Thyroid gland (tissue), 4 donors: ENCODE measurements around the gene SCTR. TPM values are rescaled to one million over a fixed set of nuclear protein-coding genes. Genes with fewer than 3 reads are reported as not detected.

Experiments used
- DNase-seq, 2 donors: peaks; one replicate each; pipeline ENCODE4 v3.0.0-alpha.2; 2019
- H3K27ac ChIP-seq, 3 donors: fragments of 200-600 bp; sonication (generic); 1 replicate in 2 of 3; 2 replicates in 1 of 3; pipeline ENCODE4 v1.5.1; 2016 to 2019; ENCODE audit warnings: mild to moderate bottlenecking in 1 of 3, moderate library complexity in 1 of 3
- H3K27me3 ChIP-seq: fragments of 200-600 bp; sonication (generic); one replicate; pipeline ENCODE4 v1.5.1; 2019
- H3K36me3 ChIP-seq, 2 donors: fragments of 200-600 bp; sonication (generic); one replicate each; pipeline ENCODE4 v1.5.1; 2016 to 2019
- H3K4me1 ChIP-seq, 2 donors: fragments of 200-600 bp; sonication (generic); one replicate each; pipeline ENCODE4 v1.5.1; 2017 to 2019
- H3K4me3 ChIP-seq, 3 donors: fragments of 200-600 bp; sonication (generic); replicated peaks in 1 of 3; 1 replicate in 2 of 3; 2 replicates in 1 of 3; pipeline ENCODE4 v1.5.1; 2016; ENCODE audit warnings: mild to moderate bottlenecking in 1 of 3
- H3K9me3 ChIP-seq: fragments of 200-600 bp; sonication (generic); one replicate; pipeline ENCODE4 v1.5.1; 2017
- CTCF ChIP-seq, 6 experiments: fragments of 200-600 bp in 3 of 6; fragments of 450-650 bp in 3 of 6; sonication (generic) in 3 of 6; IDR thresholded peaks; one replicate each; pipeline ENCODE4 v1.5.1; 2016 to 2019; ENCODE audit warnings: antibody characterized with exemption in 6 of 6, mild to moderate bottlenecking in 2 of 6, inconsistent platforms in 1 of 6, moderate library complexity in 1 of 6
- POLR2A ChIP-seq, 2 donors: fragments of 450-650 bp; IDR thresholded peaks; one replicate each; pipeline ENCODE4 v1.6.1; 2017; ENCODE audit warnings: antibody characterized with exemption in 2 of 2, mild to moderate bottlenecking in 2 of 2, moderate library complexity in 1 of 2
- WGBS, 2 donors: methylation state at CpG; one replicate each; pipeline ENCODE4 v1.1.5; 2017; 5-methylcytosine and 5-hydroxymethylcytosine counted together
- intact Hi-C: fragments of 100-400 bp; cut with DNase I; formaldehyde crosslinking; loops from one replicate; pipeline ENCODE4 v1.15.1; 2023
- total RNA-seq, 4 donors: library from RNA; depleted of rRNA; stranded (reverse); fragments of >200 nt; gene quantifications; one replicate each; pipeline ENCODE4 v1.2.3, GENCODE V29; 2016

SCTR gene
- total RNA-seq, 4 donors from 2014 or later, result not detected

DNA sequence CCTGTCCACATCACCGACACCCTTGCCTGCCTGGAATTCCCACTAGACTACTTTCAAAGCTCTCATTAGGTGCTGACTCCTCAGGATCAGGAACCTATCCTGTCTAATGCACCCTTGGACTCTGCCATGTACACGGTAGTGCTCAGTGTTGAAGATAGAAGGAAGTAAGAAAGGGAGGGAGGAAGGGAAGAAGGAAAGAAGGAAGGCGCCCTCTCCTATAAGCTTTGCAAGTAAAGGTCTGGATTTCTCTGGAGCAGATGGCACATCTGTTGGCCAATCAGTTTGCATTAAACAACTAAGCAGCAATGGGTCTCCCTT lies 45.3 kb downstream of the SCTR start:
- no peaks in the 10 kb centered on the region for H3K9me3 ChIP-seq
- H3K4me1 ChIP-seq, result peaks cover 0 to 6% of the 10 kb centered on the region in 2 donors
- H3K36me3 ChIP-seq, result no peaks in the 10 kb centered on the region
- no peak for DNase-seq
- H3K4me3 ChIP-seq, result no peak overlapping the region
- H3K27ac ChIP-seq, result no peak overlapping the region
- TF ChIP-seq POLR2A (IDR thresholded peaks at IDR 0.05) (no peak), CTCF (IDR thresholded peaks at IDR 0.05) (no peak)
- WGBS, 2 donors, result 90 to 95% methylated on average over 3 of the region's 3 CpGs
- no peaks in the 10 kb centered on the region for H3K27me3 ChIP-seq
- intact Hi-C loops, result no loop called here

DNA sequence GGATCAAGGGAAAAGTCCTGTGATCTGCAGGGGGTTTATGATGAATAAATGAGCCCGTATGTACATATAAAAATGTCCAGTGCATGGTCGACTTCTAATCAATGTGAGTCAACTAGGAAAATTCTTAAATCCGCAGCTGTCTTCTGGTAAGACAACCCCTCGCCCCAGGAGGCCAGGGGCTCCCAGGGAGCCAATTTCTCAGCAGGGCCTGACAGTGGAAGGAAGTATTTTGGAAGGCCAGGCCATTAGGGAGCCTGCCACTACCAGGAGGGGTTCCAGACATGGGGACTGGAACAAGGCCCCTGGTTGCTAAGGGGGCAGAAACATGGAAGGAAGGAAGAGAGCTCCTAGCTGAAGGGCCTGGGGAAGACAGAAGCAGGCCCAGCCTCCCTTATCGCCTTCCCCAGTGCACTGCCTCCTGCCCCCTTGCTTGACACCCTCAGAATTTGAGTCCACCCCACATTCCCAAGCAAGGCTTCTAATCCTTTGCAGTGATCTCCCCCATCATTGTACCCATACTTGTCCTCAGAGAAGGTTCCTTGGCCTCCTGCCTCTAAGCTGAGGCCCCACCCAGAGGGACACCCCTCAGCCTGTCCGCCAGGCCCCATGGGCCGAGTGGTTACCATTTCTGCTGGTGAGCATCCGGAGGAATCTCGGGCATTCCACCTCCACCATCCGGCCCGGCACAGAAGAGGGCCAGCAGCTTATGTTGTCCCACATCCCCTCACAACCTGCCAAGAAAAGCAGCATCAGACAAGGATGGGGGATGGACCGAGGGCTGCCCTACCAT lies 45.9 kb downstream of the SCTR start:
- Histone ChIP-seq H3K27me3 (no peaks in the 10 kb centered on the region), H3K27ac (no peak overlapping the region), H3K36me3 (no peaks in the 10 kb centered on the region), H3K4me3 (no peak overlapping the region), H3K4me1 (peaks cover 0 to 6% of the 10 kb centered on the region in 2 donors), H3K9me3 (no peaks in the 10 kb centered on the region)
- no peak for TF ChIP-seq POLR2A (IDR thresholded peaks at IDR 0.05)
- TF ChIP-seq CTCF (IDR thresholded peaks at IDR 0.05), result no peak
- WGBS, 2 donors, result 83 to 87% methylated on average over 12 of the region's 12 CpGs
- intact Hi-C loops, result no loop called here
- DNase-seq, result no peak

DNA sequence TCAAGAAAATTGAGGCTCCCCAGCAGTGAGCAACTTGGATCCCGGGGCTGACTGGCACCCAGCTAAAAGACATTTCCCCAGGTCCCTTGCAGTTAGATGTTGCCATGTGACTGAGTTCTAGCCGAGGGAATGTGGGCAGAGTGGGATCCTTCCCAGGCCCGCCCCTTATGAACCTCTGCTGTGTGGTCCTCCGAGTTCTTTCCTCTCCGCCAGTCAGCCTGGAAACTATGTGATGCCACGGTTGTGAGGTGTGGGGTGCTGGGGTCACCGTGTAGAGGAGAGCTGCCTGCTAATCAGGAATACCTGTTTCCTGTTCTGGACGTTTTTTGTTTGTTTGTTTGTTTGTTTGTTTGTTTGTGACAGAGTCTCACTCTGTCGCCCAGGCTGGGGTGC lies 47.2 kb downstream of the SCTR start:
- Histone ChIP-seq H3K27ac (no peak overlapping the region), H3K36me3 (no peaks in the 10 kb centered on the region), H3K4me3 (no peak overlapping the region), H3K9me3 (no peaks in the 10 kb centered on the region), H3K27me3 (no peaks in the 10 kb centered on the region), H3K4me1 (peaks cover 0 to 6% of the 10 kb centered on the region in 2 donors)
- 73 to 75% methylated on average over 9 of the region's 9 CpGs for WGBS, 2 donors
- TF ChIP-seq POLR2A (IDR thresholded peaks at IDR 0.05) (no peak), CTCF (IDR thresholded peaks at IDR 0.05) (no peak)
- intact Hi-C loops, result loop anchor here (2.0 kb wide), 1 partner anchor 70 kb away; no protein-coding TSS in a partner anchor
- DNase-seq, result no peak

DNA sequence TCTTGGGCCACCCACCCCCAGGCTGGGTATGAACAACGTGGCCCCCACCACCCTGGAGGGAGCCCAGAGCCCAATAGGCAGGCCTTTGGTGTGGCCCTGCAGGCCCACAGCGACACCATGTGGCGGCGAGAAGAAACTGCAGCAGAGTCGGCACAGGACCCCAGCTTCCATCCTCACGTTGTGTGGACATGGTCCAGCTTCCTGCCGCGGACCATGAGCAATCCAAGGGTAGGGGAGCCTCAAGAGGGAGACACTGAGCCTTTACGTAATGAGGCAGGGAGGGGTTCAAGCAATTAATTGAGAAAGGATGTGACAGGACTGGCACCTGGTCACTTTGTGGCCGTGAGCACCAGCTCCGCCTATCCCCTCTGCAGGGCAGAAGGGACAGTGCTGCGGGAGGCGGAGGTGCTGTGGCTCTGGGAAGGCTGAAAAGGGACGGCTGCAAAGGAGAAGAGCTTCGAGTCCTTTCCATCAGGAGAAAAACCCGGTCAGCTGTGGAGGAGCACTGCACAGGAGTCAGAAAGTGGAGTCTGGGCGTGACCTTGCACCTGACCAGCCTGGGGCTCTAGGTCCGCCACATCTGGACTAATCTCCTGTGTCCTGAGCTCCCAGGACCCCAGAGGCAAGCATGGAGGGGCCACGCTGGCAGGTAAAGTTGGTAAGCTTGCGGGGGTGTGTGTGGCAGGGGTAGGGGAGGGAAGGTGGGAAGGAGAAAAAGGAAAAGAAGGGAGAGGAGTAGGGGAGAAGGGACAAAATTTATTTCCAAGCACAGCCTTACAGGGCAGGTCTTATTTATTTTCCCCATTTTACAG lies 47.8 kb downstream of the SCTR start:
- no peak overlapping the region for H3K4me3 ChIP-seq
- H3K27me3 ChIP-seq, result no peaks in the 10 kb centered on the region
- TF ChIP-seq CTCF (IDR thresholded peaks at IDR 0.05), result peak; percentile 87 to 97 (median 94)
- no peak for TF ChIP-seq POLR2A (IDR thresholded peaks at IDR 0.05)
- no peaks in the 10 kb centered on the region for H3K9me3 ChIP-seq
- H3K4me1 ChIP-seq, result peaks cover 0 to 6% of the 10 kb centered on the region in 2 donors
- intact Hi-C loops, result loop anchor here (2.0 kb wide), 1 partner anchor 70 kb away; no protein-coding TSS in a partner anchor
- no peak overlapping the region for H3K27ac ChIP-seq
- 21 to 22% methylated on average over 20 of the region's 20 CpGs for WGBS, 2 donors
- peak; percentile 43 to 50 for DNase-seq
- H3K36me3 ChIP-seq, result no peaks in the 10 kb centered on the region

DNA sequence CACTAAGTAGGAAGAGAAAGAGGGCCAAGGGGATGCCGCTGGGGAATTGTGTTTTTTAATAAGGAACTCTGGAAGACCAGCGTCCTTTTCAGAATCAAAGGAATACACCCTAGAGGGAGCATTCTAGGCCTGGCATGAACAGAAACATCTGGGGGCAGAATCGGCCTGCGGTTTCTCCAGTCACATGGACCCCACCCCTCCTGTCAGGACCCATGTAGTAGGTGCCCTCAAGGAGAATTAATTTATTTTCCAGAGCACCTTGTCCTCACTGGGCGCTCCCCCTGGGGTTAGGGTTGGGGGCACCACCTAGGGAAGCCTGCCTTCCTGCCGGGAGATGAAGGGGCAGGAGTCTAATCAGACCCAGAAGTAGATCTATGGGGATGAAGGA lies 48.4 kb downstream of the SCTR start:
- intact Hi-C loops, result loop anchor here (2.0 kb wide), 1 partner anchor 69 kb away; no protein-coding TSS in a partner anchor
- no peak for TF ChIP-seq CTCF (IDR thresholded peaks at IDR 0.05)
- TF ChIP-seq POLR2A (IDR thresholded peaks at IDR 0.05), result no peak
- no peaks in the 10 kb centered on the region for H3K36me3 ChIP-seq
- no peak overlapping the region for H3K27ac ChIP-seq
- H3K4me3 ChIP-seq, result no peak overlapping the region
- WGBS, 2 donors, result 69 to 75% methylated on average over 6 of the region's 6 CpGs
- no peaks in the 10 kb centered on the region for H3K9me3 ChIP-seq
- no peak for DNase-seq
- H3K4me1 ChIP-seq, result peaks cover 0 to 6% of the 10 kb centered on the region in 2 donors
- no peaks in the 10 kb centered on the region for H3K27me3 ChIP-seq
